Measurements from ENCODE around the gene CELSR1.

The CELSR1 gene

GRCh38 chr22:46465345-46465720 is 72.1 kb downstream of the CELSR1 start:
- Histone ChIP-seq H3K79me2 (ENCODE audit: insufficient read depth, low read depth) (no peaks in the 10 kb centered on the region), H3K4me1 (ENCODE audit: low read depth, poor library complexity, severe bottlenecking) (no peaks in the 10 kb centered on the region), H3K9ac (no peak overlapping the region), H3K36me3 (ENCODE audit: insufficient read depth) (no peaks in the 10 kb centered on the region), H3K4me2 (no peak overlapping the region), H4K20me1 (ENCODE audit: insufficient read depth) (no peaks in the 10 kb centered on the region), H3K27me3 (ENCODE audit: insufficient read depth, low read depth) (peaks cover 24% of the 10 kb centered on the region), H3K4me3 (IDR thresholded peaks at IDR 0.05; ENCODE audit: insufficient read depth, low read depth, low read length) (no peak overlapping the region), H3K27ac (no peak overlapping the region), H2AFZ (ENCODE audit: low read depth) (no peak overlapping the region)
- TF ChIP-seq CTCF (conservative IDR thresholded peaks at IDR 0.05; ENCODE audit: low read depth, low read length): no peak

DNA sequence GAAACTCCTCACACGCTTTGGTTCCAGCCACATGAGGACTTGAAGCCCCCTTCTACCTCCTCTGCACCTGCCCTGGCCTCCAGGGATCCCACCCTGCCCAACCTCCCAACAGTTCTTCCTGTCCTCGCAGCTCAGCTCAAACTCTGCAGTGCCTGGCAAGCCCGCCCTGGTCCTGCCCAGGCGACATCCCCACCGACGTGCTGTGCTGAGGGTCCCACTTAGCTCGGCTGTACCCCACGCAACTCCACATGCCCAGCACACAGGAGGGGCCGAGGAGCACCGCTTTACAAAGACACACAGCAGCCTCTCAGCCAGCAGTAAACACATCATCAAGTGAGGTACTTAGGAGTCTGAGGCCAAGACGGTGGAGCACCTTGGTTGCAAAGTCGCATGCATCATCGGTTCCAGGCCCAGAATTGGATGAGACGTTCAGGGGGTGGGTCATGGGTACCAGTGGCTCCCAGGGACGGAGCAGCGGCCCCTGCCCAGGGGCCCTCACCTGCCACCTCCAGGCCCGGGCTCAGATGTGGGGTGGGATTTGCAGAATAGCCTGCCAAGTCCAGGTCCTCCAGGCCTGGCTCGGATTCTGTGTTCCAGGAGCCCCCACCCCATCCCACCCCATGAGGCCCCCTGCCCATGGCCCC is 72.6 kb downstream of the CELSR1 start:
- Histone ChIP-seq H3K9ac (no peak overlapping the region), H3K27ac (no peak overlapping the region), H3K27me3 (ENCODE audit: insufficient read depth, low read depth) (peaks cover 29% of the 10 kb centered on the region), H3K36me3 (ENCODE audit: insufficient read depth) (no peaks in the 10 kb centered on the region), H3K4me2 (no peak overlapping the region), H3K79me2 (ENCODE audit: insufficient read depth, low read depth) (no peaks in the 10 kb centered on the region), H3K4me3 (IDR thresholded peaks at IDR 0.05; ENCODE audit: insufficient read depth, low read depth, low read length) (no peak overlapping the region), H3K4me1 (ENCODE audit: low read depth, poor library complexity, severe bottlenecking) (no peaks in the 10 kb centered on the region), H2AFZ (ENCODE audit: low read depth) (no peak overlapping the region), H4K20me1 (ENCODE audit: insufficient read depth) (no peaks in the 10 kb centered on the region)
- no peak for TF ChIP-seq CTCF (conservative IDR thresholded peaks at IDR 0.05; ENCODE audit: low read depth, low read length)

- H4K20me1 ChIP-seq (ENCODE audit: insufficient read depth): no peaks in the 10 kb centered on the region
- H2AFZ ChIP-seq (ENCODE audit: low read depth): no peak overlapping the region
- H3K27me3 ChIP-seq (ENCODE audit: insufficient read depth, low read depth): peaks cover 33% of the 10 kb centered on the region
- H3K4me1 ChIP-seq (ENCODE audit: low read depth, poor library complexity, severe bottlenecking): no peaks in the 10 kb centered on the region
- no peak overlapping the region for H3K4me2 ChIP-seq
- H3K4me3 ChIP-seq (IDR thresholded peaks at IDR 0.05; ENCODE audit: insufficient read depth, low read depth, low read length): no peak overlapping the region
- no peak for TF ChIP-seq CTCF (conservative IDR thresholded peaks at IDR 0.05; ENCODE audit: low read depth, low read length)
- no peaks in the 10 kb centered on the region for H3K79me2 ChIP-seq (ENCODE audit: insufficient read depth, low read depth)
- H3K9ac ChIP-seq: no peak overlapping the region
- H3K36me3 ChIP-seq (ENCODE audit: insufficient read depth): no peaks in the 10 kb centered on the region
- no peak overlapping the region for H3K27ac ChIP-seq
Observed at GRCh38 chr22:46464296-46464695, 73.1 kb downstream of the CELSR1 start.

DNA sequence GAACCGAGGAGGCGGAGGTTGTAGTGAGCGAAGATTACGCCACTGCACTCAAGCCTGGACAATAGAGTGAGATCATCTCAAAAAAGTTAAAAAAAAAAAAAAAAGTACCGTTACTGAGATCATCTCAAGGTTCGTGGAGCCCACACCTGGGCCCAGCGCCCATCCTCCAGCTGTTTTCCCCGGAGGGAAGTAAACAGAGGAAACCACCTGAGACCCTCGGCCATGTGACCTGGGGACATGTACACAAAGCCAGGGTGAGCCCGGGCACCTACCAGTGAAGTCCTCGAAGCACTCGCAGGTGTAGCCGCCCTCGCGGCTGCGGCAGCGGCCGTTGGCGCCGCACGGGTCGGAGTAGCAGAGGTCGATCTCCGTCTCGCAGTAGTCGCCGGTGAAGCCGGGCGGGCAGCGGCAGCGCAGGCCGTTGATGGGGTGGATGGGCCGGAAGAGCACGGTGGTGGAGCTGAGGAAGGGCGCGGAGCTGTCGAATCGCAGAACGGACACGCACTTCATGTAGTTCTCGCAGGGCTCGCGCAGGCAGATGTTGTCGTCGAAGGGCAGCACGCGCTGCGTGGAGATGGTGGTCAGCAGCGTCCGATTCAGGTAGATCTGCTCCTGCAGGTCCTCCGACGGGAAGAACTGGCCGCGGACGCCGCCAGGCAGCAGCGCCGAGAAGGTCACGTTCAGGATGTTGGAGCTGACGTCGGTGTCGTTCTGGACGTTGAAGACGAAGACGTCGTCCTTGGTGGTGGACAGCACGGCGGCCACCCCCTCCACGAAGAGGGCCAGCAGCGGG is 73.8 kb downstream of the CELSR1 start:
- H4K20me1 ChIP-seq (ENCODE audit: insufficient read depth): no peaks in the 10 kb centered on the region
- no peaks in the 10 kb centered on the region for H3K36me3 ChIP-seq (ENCODE audit: insufficient read depth)
- H2AFZ ChIP-seq (ENCODE audit: low read depth): no peak overlapping the region
- TF ChIP-seq CTCF (conservative IDR thresholded peaks at IDR 0.05; ENCODE audit: low read depth, low read length): no peak
- H3K9ac ChIP-seq: no peak overlapping the region
- no peak overlapping the region for H3K4me3 ChIP-seq (IDR thresholded peaks at IDR 0.05; ENCODE audit: insufficient read depth, low read depth, low read length)
- H3K79me2 ChIP-seq (ENCODE audit: insufficient read depth, low read depth): no peaks in the 10 kb centered on the region
- no peaks in the 10 kb centered on the region for H3K4me1 ChIP-seq (ENCODE audit: low read depth, poor library complexity, severe bottlenecking)
- H3K27me3 ChIP-seq (ENCODE audit: insufficient read depth, low read depth): peaks cover 38% of the 10 kb centered on the region
- H3K27ac ChIP-seq: no peak overlapping the region
- H3K4me2 ChIP-seq: no peak overlapping the region
